Astrocyte of the spinal cord (primary cell): ENCODE results near the gene CHTOP.
"Not testable (repeated sequence)": the region's sequence is repeated elsewhere in the genome, so short reads cannot be mapped to it uniquely, and the experiment has no call there.

ENCODE experiments used
- DNase-seq: peaks from one replicate; pipeline ENCODE4 v3.0.0; 2011; ENCODE audit warnings: low read depth, low spot score
- H3K4me3 ChIP-seq: 2 replicates; pipeline ENCODE4 v1.5.1; 2011; ENCODE audit warnings: low read depth, mild to moderate bottlenecking, low read length, moderate library complexity
- in situ Hi-C: cut with HindIII; loops from 2 replicates; pipeline ENCODE4 v1.10.0; 2017; ENCODE audit warnings: low sequenced_read_pairs
- TF ChIP-seq, protein P1 (sequence below): IDR thresholded peaks from 2 replicates; pipeline ENCODE4 v1.5.1; 2012; ENCODE audit warnings: low read depth, mild to moderate bottlenecking, low read length, inconsistent platforms

The CHTOP gene

DNA sequence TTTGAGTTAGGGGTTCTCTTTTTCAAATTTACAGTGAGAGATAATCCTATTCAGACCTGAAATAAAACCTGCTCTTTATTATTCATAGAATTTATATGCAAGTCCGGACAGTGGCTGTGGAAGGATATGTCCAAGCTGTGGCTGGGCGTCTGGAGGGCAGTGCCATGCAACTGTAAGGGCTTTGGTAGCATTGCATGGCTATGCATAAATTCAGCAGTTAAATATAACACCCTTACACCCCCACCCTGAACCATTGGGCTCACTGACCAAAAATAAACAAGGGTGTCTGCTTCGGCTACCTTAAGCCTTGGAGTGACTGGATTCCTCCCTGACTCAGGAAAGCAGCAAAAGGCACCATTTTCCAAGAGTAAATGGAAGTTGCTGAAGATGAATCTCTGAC, 5.4 kb downstream of the CHTOP start:
- no peak for DNase-seq
- in situ Hi-C loops: no loop called here
- no peak overlapping the region for H3K4me3 ChIP-seq
- TF ChIP-seq, protein P1, sequence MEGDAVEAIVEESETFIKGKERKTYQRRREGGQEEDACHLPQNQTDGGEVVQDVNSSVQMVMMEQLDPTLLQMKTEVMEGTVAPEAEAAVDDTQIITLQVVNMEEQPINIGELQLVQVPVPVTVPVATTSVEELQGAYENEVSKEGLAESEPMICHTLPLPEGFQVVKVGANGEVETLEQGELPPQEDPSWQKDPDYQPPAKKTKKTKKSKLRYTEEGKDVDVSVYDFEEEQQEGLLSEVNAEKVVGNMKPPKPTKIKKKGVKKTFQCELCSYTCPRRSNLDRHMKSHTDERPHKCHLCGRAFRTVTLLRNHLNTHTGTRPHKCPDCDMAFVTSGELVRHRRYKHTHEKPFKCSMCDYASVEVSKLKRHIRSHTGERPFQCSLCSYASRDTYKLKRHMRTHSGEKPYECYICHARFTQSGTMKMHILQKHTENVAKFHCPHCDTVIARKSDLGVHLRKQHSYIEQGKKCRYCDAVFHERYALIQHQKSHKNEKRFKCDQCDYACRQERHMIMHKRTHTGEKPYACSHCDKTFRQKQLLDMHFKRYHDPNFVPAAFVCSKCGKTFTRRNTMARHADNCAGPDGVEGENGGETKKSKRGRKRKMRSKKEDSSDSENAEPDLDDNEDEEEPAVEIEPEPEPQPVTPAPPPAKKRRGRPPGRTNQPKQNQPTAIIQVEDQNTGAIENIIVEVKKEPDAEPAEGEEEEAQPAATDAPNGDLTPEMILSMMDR: no peak

DNA sequence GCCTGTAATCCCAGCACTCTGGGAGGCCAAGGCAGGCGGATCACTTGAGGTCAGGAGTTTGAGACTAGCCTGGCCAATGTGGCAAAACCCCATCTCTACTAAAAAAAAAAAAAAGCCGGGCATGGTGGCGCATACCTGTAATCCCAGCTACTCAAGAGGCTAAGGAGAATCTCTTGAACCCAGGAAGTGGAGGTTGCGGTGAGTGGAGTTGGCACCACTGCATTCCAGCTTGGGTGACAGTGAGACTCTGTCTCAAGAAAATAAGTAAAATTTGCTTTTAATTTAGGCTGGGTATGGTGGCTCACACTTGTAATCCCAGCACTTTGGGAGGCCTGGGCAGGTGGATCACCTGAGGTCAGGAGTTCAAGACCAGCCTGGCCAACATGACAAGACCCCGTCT, 6.3 kb downstream of the CHTOP start:
- in situ Hi-C loops, H3K4me3 ChIP-seq, DNase-seq: not testable (repeated sequence)

DNA sequence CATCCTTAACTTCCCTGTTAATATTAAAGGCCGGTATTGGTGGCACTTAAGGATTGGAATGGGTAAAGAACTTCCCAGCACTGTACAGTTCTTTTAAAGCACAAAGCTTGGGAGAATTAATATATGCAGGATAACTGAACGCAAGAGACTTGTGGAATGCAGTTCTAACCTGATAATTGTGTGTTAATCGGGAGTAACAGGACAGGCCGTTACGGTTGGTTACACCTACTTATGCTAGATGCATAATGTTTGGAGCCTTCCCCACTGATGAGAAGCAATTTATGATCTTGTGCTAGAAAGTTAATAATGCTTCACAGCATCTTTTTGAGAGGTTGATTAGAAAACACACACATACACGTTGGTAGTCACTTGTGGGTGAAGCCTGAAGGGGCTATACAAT, 7.0 kb downstream of the CHTOP start:
- TF ChIP-seq, protein P1: no peak
- no peak for DNase-seq
- in situ Hi-C loops: no loop called here

DNA sequence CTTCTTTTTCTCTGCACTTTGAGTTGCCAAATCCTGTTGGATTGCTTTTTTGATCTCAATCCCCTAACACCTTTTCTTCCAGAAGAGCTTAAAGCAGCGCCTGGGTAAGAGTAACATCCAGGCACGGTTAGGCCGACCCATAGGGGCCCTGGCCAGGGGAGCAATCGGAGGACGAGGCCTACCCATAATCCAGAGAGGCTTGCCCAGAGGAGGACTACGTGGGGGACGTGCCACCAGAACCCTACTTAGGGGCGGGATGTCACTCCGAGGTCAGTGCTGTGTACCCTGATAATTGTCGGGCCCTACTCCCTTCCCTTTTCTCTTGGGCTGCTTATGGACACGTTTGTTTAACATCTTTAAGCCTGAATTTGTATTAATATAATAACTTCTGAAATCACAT, 8.3 kb downstream of the CHTOP start:
- H3K4me3 ChIP-seq: no peak overlapping the region
- TF ChIP-seq, protein P1: no peak
- no peak for DNase-seq
- in situ Hi-C loops: no loop called here

More for the DNA sequence above, 7.0 kb downstream of the CHTOP start:
- H3K4me3 ChIP-seq: no peak overlapping the region

DNA sequence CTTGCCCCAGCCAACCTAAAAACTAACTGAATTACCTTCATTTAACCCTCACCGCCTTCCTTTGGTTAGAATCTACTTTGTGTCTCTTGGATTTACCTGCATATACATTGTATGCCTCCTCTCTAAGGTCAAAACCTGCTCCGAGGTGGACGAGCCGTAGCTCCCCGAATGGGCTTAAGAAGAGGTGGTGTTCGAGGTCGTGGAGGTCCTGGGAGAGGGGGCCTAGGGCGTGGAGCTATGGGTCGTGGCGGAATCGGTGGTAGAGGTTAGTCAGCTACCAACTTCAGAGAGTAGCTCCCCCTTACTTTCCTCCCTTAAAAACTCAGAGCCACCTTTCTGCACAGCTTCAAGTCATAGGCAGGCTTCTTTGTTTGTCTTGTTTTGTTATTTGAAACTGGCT, 9.2 kb downstream of the CHTOP start:
- TF ChIP-seq, protein P1: no peak
- in situ Hi-C loops: no loop called here
- DNase-seq: no peak

DNA sequence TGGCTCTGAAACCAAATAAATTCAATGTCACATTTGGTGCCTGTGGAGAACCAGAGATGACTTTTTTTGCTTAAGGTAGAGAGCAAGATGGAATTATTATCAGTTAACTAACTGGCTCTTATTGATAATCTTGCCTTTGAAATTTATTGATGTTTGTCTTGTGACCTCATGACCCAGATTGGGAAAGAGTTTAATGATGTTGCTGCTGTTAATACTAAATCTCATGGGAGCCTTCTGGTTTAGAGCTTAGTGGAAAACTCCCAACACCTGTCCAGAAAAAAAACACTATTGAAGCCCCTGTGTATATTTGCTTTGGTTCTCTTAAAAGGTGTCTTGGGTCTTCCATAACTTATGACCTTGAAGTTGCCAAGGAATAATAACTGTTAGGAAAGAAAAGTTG, 9.9 kb downstream of the CHTOP start:
- no peak overlapping the region for H3K4me3 ChIP-seq
- TF ChIP-seq, protein P1: no peak
- DNase-seq: no peak
- in situ Hi-C loops: no loop called here

More for the DNA sequence above, 9.2 kb downstream of the CHTOP start:
- no peak overlapping the region for H3K4me3 ChIP-seq

DNA sequence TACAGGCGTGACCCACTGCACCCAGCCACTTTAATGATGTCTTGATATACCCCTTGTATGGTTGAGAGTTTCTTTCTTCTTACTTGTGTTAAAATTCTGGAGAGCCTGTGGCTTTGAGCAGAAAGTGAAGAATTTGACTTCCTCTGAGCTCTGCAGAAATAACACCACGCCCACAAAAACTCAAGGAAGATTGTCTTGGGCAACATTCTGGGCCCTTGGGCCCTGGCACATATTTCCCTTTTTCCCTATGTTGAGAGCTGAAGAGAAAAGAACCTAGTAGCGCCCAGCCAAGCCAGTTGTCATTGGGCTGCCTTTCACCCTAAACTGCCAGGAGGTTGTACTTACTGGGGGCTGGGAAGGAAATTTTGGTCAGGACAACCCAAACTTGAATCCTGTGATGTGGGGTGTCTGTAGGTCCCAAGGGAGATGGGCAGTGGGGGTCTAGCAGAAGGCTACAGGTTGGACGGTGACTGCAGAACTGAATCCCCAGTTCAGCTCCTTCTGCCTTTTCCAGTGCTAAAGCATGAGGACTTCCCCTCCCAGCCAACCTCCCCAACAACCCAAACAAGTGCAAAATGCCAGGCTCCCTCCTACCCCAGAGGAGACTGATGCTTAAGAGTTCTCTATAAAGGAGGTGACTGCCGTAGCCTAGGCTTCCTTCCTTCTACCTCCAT, 12.9 kb downstream of the CHTOP start:
- in situ Hi-C loops: no loop called here
- DNase-seq: no peak
- TF ChIP-seq, protein P1: no peak
- no peak overlapping the region for H3K4me3 ChIP-seq
